DMS114 treated with DMSO at 0.1 percent for 48 hours (cell line): ENCODE results near the gene CCDC116.

Experiments
- DNase-seq: peaks from one replicate; lab custom pipeline; 2025; ENCODE audit not compliant: unreplicated experiment; lab: John Stamatoyannopoulos, UW

CCDC116 gene

GRCh38 chr22:21680830-21681565 is 48.4 kb downstream of the CCDC116 start:
- no peak for DNase-seq

GRCh38 chr22:21681566-21682370 is 49.2 kb downstream of the CCDC116 start:
- DNase-seq = no peak

GRCh38 chr22:21682385-21683175 is 50.0 kb downstream of the CCDC116 start:
- no peak for DNase-seq

- DNase-seq = no peak
Measured at GRCh38 chr22:21683401-21683811, 50.8 kb downstream of the CCDC116 start.

- no peak for DNase-seq
Measured at GRCh38 chr22:21684492-21685163, 52.1 kb downstream of the CCDC116 start.

GRCh38 chr22:21685164-21685513 is 52.6 kb downstream of the CCDC116 start:
- DNase-seq = no peak

GRCh38 chr22:21686193-21686608 is 53.6 kb downstream of the CCDC116 start:
- DNase-seq = no peak
